Fibroblast of pulmonary artery (primary cell): ENCODE data around the gene MACROD2.

Experiments
- DNase-seq: peaks from one replicate; pipeline ENCODE4 v3.0.0-alpha.2; 2010; ENCODE audit warnings: low read depth
- H3K4me3 ChIP-seq: replicated peaks from 2 replicates; pipeline ENCODE4 v1.5.1; 2011; ENCODE audit warnings: low read depth, mild to moderate bottlenecking, control low read depth, low read length, moderate library complexity
- CTCF ChIP-seq: IDR thresholded peaks from 2 replicates; pipeline ENCODE4 v1.5.1; 2011; ENCODE audit warnings: mild to moderate bottlenecking, control low read depth, low read length, inconsistent platforms; ENCODE audit errors: missing control alignments

The MACROD2 gene

GRCh38 chr20:14497004-14497403 is 501.7 kb downstream of the MACROD2 start:
- TF ChIP-seq CTCF: no peak
- peak; percentile 25 for DNase-seq
- H3K4me3 ChIP-seq: no peak overlapping the region

- no peak for DNase-seq
- no peak overlapping the region for H3K4me3 ChIP-seq
- TF ChIP-seq CTCF: no peak
These were observed 503.5 kb downstream of the MACROD2 start for GRCh38 chr20:14498772-14499171.

GRCh38 chr20:14505476-14505875 is 510.2 kb downstream of the MACROD2 start:
- no peak overlapping the region for H3K4me3 ChIP-seq
- no peak for DNase-seq
- no peak for TF ChIP-seq CTCF

GRCh38 chr20:14507711-14508110 is 512.4 kb downstream of the MACROD2 start:
- H3K4me3 ChIP-seq: no peak overlapping the region
- no peak for DNase-seq
- TF ChIP-seq CTCF: no peak

- DNase-seq: no peak
- TF ChIP-seq CTCF: no peak
- H3K4me3 ChIP-seq: no peak overlapping the region
These were observed 515.0 kb downstream of the MACROD2 start for GRCh38 chr20:14510341-14510740.

- H3K4me3 ChIP-seq: no peak overlapping the region
- DNase-seq: no peak
- no peak for TF ChIP-seq CTCF
These were observed 517.5 kb downstream of the MACROD2 start for GRCh38 chr20:14512839-14513238.

GRCh38 chr20:14518648-14519047 is 523.3 kb downstream of the MACROD2 start:
- no peak for TF ChIP-seq CTCF
- H3K4me3 ChIP-seq: no peak overlapping the region
- DNase-seq: no peak
